Left lung (tissue), 10 donors: ENCODE results near the gene NOC4L. TPM values are rescaled to one million over a fixed set of nuclear protein-coding genes. Genes with fewer than 3 reads are reported as not detected.

Source experiments
- ATAC-seq: fragments of 200-7000 bp; cut with Tn5 transposase; one replicate; pipeline ENCODE4 v1.9.1; 2020; ENCODE audit warnings: moderate library complexity
- DNase-seq, 4 donors: peaks; one replicate each; pipeline ENCODE4 v3.0.0-alpha.2; 2013 to 2020
- H3K27ac ChIP-seq, 2 donors: fragments of 200-600 bp; sonication (generic) in 1 of 2; one replicate each; pipeline versions ENCODE4 v1.5.0 to v1.8.0; 2020 to 2021
- H3K27me3 ChIP-seq, 2 donors: fragments of 200-600 bp; sonication (generic) in 1 of 2; one replicate each; pipeline versions ENCODE4 v1.5.0 to v1.8.0; 2020 to 2021
- H3K36me3 ChIP-seq, 2 donors: fragments of 200-600 bp; sonication (generic) in 1 of 2; one replicate each; pipeline versions ENCODE4 v1.5.0 to v1.8.0; 2020 to 2021
- H3K4me1 ChIP-seq, 2 donors: fragments of 200-600 bp; one replicate each; pipeline ENCODE4 v1.8.0; 2021
- H3K4me3 ChIP-seq, 2 donors: fragments of 200-600 bp; sonication (generic) in 1 of 2; one replicate each; pipeline versions ENCODE4 v1.5.0 to v1.8.0; 2020 to 2021; ENCODE audit warnings: mild to moderate bottlenecking in 1 of 2
- H3K9me3 ChIP-seq, 2 donors: fragments of 200-600 bp; sonication (generic) in 1 of 2; one replicate each; pipeline versions ENCODE4 v1.5.0 to v1.8.0; 2020 to 2021
- intact Hi-C, 2 donors: fragments of 100-400 bp; cut with DNase I; formaldehyde crosslinking; loops; one replicate each; pipeline versions ENCODE4 v1.11.2 to v1.14.2; 2022
- polyA plus RNA-seq, 6 donors: library from polyadenylated mRNA; unstranded; fragments of 120-200 nt; gene quantifications; one replicate each; pipeline ENCODE4 v1.2.1, GENCODE V29; 2013; ENCODE audit not compliant: insufficient read length in 6 of 6
- total RNA-seq, 2 donors: library from RNA; stranded (reverse); fragmentation: NEBNext Ultra II Directional; extraction: Animal tissue kit (Norgen Biotek cat#: 25700); gene quantifications; one replicate each; pipeline ENCODE4 v1.2.1, GENCODE V29; 2021
- TF ChIP-seq, protein P1 (sequence below), 2 donors: fragments of 200-600 bp; sonication (generic) in 1 of 2; IDR thresholded peaks; one replicate each; pipeline versions ENCODE4 v1.5.0 to v1.8.0; 2021; ENCODE audit warnings: antibody characterized with exemption in 2 of 2
- donor health status: DM: no; HTN: yes; CAD: no.
- donor health status: DM: no; HTN: no; CAD: no.

NOC4L gene
- total and polyA plus RNA-seq, 8 donors, result 10.6 to 19.6 (median 12.5) TPM

DNA sequence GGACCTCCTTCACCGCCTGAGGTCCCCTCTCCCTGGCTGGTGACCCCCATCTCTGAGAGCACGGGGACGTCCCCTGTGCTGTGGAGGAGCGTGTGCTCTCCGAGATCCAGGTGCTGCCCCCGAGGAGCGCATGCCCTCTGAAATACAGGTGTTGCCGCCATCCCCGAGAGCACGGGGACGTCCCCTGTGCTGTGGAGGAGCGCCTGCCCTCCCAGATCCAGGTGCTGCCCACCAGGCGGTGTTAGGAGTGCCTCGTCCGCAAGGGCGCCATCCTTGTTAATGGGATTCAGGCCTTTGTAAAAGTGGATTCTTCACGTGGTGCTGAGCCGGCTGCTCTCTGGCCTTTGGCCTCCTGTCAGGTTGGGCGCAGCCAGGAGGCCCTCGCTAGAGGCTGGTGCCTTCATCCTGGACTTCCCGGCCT, 10.1 kb downstream of the NOC4L start:
- peaks cover 0 to 9% of the 10 kb centered on the region in 2 donors for H3K4me1 ChIP-seq
- no peak overlapping the region for H3K4me3 ChIP-seq
- no peaks in the 10 kb centered on the region for H3K27me3 ChIP-seq
- TF ChIP-seq, protein P1, sequence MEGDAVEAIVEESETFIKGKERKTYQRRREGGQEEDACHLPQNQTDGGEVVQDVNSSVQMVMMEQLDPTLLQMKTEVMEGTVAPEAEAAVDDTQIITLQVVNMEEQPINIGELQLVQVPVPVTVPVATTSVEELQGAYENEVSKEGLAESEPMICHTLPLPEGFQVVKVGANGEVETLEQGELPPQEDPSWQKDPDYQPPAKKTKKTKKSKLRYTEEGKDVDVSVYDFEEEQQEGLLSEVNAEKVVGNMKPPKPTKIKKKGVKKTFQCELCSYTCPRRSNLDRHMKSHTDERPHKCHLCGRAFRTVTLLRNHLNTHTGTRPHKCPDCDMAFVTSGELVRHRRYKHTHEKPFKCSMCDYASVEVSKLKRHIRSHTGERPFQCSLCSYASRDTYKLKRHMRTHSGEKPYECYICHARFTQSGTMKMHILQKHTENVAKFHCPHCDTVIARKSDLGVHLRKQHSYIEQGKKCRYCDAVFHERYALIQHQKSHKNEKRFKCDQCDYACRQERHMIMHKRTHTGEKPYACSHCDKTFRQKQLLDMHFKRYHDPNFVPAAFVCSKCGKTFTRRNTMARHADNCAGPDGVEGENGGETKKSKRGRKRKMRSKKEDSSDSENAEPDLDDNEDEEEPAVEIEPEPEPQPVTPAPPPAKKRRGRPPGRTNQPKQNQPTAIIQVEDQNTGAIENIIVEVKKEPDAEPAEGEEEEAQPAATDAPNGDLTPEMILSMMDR (IDR thresholded peaks at IDR 0.05), result no peak
- no peak overlapping the region for H3K27ac ChIP-seq
- intact Hi-C loops, result no loop called here
- ATAC-seq (peak; percentile 6), DNase-seq (peak in 1 of 4 donors; percentile 65)
- H3K9me3 ChIP-seq, result no peaks in the 10 kb centered on the region
- peaks cover 0 to 19% of the 10 kb centered on the region in 2 donors for H3K36me3 ChIP-seq

DNA sequence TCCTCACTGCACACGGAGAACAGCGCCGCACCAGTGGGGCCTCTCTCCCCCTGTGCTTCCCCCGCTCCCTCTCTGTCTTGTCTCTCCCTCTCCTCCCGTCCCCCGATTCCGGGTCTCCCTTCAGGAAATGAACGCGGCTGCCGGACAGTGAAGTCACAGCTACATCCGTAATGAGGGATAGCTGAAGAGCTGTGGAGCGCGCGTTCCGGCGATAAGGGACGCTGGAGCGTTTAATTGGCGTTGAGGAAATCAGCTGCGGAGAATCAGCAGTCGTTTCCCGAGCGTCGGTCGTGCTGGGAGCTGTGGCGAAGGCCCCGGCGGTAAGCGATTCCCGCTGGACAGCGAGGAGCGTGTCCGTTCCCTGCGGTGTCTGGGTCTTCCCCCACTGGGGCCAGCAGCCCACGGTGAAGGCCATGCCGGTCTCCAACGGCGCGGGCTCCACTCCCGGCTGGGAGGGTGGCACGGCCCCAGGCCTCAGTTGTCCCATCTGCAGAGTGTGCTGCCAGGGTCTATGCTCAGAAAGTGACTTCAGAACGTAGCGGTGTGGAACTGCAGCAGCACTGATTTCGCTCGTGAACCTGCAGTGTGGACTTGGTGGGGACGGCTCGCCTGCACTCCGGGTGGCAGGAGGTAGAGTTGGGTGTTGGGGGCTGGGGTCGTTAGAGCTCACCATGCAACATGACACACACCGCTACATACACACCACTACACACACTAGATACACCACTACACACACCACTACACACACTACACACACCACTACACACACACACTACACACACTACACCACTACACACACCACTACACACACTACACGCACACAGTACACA, 10.9 kb downstream of the NOC4L start:
- intact Hi-C loops, result no loop called here
- peak in 1 of 4 donors; percentile 70 for DNase-seq
- no peak for ATAC-seq
- Histone ChIP-seq H3K9me3 (no peaks in the 10 kb centered on the region), H3K4me1 (peaks cover 0 to 9% of the 10 kb centered on the region in 2 donors), H3K27me3 (no peaks in the 10 kb centered on the region), H3K36me3 (peaks cover 0 to 19% of the 10 kb centered on the region in 2 donors), H3K27ac (no peak overlapping the region), H3K4me3 (no peak overlapping the region)
- TF ChIP-seq, protein P1 (IDR thresholded peaks at IDR 0.05), result no peak

DNA sequence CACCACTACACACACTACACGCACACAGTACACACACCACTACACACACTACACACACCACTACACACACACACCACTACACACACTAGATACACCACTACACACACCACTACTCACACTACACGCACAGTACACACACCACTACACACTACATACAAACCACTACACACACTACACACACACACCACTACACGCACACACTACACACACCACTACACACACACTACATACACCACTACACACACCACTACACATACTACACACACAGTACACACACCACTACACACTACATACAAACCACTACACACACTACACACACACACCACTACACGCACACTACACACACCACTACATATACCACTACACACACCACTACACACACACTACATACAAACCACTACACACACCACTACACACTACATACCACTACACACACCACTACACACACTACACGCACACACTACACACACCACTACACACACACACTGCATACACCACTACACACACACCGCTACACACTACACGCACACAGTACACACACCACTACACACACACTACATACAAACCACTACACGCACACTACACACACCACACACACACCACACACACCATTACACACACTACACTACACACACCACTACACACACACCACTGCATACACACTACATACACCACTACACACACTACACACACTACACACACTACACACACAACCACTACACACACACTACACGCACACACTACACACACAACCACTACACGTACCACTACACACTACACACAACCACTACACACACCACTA, 11.7 kb downstream of the NOC4L start:
- Histone ChIP-seq H3K27ac (no peak overlapping the region), H3K36me3 (peaks cover 0 to 16% of the 10 kb centered on the region in 2 donors), H3K9me3 (no peaks in the 10 kb centered on the region), H3K27me3 (no peaks in the 10 kb centered on the region), H3K4me1 (peaks cover 0 to 9% of the 10 kb centered on the region in 2 donors), H3K4me3 (no peak overlapping the region)
- no peak for DNase-seq
- no peak for ATAC-seq
- intact Hi-C loops, result no loop called here
- TF ChIP-seq, protein P1 (IDR thresholded peaks at IDR 0.05), result no peak

DNA sequence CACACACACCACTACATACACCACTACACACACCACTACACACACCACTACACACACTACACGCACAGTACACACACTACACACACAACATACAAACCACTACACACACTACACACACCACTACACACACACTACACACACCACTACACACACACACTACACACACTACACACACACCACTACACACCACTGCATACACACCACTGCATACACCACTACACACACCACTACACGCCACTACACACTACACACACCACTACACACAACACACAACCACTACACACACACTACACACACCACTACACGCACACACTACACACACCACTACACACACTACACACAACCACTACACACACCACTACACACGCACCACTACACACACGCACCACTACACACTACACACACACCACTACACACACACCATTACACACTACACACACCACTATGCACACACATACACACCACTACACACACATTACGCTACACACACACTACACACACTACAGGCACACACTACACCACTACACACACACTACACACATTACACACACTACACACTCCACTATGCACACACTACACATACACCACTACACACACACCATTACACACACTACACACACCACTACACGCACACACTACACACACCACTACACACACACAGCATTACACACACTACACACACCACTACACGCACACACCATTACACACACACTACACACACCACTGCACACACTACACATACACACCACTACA, 12.5 kb downstream of the NOC4L start:
- no peak for ATAC-seq
- H3K27ac ChIP-seq, result no peak overlapping the region
- intact Hi-C loops, result no loop called here

More for the DNA sequence above, 12.5 kb downstream of the NOC4L start:
- Histone ChIP-seq H3K9me3 (no peaks in the 10 kb centered on the region), H3K36me3 (peaks cover 0 to 8% of the 10 kb centered on the region in 2 donors), H3K4me3 (no peak overlapping the region), H3K27me3 (no peaks in the 10 kb centered on the region), H3K4me1 (peaks cover 0 to 9% of the 10 kb centered on the region in 2 donors)
- DNase-seq, result no peak
- TF ChIP-seq, protein P1 (IDR thresholded peaks at IDR 0.05), result no peak
